SKM-1 (cell line): Measurements from ENCODE around the gene PRKCA.
A peak's percentile ranks its signal among the peaks of the same experiment; 100 is the strongest.
"Not testable (repeated sequence)": the region's sequence is repeated elsewhere in the genome, so short reads cannot be mapped to it uniquely, and the experiment has no call there.

Source experiments
- DNase-seq: peaks from one replicate; lab custom pipeline; 2025; ENCODE audit not compliant: unreplicated experiment; lab: John Stamatoyannopoulos, UW

Gene PRKCA

DNA sequence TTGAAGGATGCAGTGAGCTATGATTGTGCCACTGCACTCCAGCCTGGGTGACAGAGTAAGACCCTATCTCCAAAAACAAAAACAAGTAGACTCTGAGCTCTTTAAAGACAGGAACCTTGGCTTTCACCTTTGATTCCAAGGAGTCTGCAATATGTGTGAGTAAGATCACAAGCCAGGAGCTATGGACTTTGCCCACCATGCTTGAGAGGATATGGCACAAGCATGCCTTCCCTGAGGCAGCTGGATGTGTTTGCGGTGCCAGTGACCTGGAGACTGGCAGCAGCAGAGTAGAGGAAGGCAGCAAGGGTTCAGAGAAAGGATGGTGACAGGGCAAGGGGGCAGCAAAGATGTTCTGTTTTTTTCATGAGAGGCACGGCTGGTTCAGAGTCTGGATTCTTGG, 14.5 kb upstream of the PRKCA start:
- no peak for DNase-seq

DNA sequence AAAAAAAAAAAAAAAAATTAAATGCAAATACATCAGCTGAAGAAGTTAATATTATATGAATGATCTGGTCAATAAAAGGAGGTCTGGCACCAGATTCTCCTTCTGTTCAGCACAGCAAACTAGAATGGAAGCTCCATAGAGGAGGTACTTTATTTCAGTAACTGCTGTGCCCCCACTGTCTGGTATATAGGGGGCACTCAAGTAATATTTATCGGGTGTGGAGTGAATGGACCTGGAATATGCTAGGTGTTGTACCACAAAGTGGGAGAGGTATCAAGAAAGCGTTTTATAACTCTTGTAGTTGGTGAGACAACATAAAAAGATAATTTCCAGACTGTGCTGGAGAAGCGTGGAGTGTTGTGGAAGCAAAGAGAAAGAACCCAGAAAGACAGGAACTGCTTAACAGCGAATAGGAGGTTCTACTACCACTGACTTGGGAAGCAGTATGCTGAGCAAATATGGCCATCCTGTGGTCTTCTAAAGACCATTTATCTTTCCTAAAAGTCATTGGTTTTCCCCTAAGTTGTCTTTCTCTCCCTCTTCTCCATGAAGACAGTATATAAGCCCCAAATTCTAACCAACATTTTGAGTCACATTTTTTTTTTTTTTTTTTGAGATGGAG, 12.2 kb upstream of the PRKCA start:
- DNase-seq, result no peak

DNA sequence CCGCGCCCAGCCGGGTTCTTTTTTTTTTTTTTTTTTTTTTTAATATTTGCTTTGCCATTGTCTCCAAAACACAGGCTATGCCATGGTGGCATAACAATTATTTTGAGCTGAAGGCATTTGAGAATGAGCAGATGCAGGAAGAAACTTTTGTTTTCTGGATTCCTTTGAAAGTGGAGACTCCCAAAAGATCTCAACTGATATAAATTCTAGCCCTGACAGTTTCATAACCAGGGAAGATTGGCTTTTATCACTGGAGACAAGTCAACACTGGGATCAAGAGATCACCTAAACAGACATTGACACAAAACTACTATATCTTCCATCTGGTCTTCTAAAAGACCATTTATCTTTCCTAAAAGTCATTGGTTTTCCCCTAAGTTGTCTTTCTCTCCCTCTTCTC, 10.1 kb upstream of the PRKCA start:
- DNase-seq, result no peak

DNA sequence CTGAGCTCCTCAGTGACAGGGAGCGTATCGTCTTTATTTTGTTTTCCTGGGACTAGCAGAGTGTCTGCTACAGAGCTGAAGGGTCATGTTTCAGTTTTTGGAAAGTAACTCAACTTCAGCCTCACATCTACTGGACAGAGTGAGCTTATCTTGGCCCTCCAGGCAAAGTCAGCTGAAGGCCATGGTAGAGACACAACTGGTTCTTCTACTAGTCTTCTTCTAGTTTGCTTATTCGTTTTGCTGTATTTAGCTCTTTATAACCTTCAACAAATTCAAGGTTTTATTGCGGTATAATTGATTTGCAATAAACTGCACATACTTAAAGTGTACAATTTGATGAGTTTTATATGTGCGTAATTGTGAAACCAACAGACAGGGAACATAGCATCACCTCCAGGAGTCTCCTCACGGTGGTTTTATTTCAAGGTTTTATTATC, 6.1 kb upstream of the PRKCA start:
- DNase-seq, result no peak

DNA sequence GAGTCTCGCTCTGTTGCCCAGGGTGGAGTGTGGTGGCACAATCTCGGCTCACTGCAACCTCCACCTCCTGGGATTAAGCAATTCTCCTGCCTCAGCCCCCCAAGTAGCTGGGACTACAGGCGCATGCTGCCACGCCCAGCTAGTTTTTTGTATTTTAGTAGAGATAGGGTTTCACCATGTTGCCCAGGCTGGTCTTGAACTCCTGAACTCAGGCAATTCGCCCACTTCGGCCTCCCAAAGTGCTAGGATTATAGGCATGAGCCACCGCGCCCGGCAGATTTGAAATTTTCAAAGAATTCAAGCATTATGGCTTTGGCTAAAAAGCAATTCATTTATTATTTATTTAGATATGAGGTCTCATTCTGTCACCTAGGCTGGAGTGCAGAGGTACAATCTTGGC, 5.0 kb upstream of the PRKCA start:
- not testable (repeated sequence) for DNase-seq

DNA sequence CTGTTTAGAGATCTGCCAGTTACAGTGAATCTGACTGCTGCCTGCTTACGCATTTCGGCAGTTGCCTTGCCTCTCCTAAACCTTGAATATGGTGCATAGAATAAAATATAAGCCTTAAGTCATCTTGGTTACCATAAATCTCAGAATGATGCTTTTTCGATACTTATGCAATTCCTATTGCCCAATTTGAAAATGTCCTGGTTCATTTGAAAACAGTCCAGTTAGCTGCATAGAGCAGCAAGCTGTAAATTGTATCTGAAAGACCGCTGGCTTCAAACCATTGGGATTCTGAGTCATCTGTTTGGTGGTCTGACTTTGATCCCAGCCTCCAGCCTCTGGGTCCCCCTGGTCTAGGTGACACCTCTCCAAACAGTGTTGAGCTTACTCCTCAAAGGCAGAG, 2.7 kb upstream of the PRKCA start:
- DNase-seq, result no peak

DNA sequence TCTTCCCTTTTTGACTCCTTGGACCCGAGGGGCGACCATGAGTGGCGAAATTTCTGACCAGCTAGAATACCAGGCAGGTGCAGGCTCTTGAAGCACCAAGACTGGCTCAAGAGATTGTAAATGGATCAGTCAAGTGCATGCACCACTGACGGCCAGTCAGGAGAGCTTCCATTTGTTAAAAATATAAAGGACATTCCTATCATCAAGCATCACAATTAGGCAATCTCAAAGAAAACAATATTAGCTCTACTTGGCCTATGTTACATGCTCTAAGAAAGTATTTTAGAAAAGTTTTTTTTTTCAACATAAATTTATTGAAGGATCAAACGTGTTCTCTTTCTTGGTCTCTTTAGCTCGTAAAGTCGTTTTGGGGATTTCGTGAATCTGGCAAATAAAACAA, 1.5 kb upstream of the PRKCA start:
- no peak for DNase-seq

DNA sequence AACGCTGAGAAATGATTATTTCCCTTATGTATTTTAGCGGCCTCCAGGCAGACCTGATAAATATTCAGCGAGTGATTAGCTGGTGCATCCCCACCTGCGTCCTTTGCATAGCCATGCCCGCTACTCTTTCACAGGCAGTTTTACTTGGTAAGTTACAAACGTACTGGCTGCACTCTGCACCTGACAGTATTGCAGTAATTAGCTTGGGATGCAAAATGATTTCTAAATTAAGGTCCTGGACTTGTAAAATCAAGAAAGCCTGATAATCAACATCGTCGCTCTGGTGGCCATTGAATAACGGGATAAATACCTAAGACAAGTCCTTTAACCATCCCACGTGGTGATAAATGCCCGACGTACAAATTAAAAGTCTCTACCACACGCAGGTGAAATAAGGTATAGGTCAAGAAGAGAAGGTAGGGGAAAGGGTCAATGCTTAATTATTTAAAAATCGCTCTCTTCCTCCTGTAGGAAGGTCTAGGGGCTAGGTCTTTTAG, 998 bp upstream of the PRKCA start:
- DNase-seq, result no peak

DNA sequence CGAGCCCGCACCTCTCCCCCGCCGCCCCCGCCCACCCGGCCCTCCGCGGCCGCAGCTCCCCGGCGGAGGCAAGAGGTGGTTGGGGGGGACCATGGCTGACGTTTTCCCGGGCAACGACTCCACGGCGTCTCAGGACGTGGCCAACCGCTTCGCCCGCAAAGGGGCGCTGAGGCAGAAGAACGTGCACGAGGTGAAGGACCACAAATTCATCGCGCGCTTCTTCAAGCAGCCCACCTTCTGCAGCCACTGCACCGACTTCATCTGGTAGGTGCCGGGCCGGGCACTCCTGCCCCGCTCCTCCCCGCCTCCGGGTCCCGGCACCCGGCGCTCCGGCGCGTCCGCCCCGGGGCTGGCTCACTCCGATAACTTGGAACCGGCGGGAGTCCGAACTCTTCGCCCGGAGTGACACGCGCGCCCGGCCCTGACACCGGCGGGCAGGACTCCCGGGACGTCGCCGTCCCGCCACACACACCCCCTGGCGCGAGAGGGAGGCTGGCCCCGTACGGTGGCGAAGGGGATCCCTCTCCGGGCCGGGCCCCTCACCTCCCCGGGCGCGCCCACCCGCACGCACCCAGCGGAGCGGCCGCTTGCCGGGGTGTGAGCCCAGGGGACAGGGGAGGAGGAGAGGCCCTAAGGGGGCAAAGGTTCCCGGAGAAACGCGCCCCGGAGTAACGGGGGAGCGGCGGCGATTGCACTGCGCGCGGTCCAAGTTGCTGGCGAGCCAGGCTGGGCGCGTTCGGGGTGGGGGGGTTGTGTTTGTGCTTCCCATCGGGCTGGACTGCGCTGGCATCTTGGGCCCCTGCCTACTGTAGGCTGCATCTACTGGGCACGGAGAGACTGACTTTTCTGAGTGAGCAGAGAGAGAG, 581 bp downstream of the PRKCA start:
- DNase-seq, result no peak

DNA sequence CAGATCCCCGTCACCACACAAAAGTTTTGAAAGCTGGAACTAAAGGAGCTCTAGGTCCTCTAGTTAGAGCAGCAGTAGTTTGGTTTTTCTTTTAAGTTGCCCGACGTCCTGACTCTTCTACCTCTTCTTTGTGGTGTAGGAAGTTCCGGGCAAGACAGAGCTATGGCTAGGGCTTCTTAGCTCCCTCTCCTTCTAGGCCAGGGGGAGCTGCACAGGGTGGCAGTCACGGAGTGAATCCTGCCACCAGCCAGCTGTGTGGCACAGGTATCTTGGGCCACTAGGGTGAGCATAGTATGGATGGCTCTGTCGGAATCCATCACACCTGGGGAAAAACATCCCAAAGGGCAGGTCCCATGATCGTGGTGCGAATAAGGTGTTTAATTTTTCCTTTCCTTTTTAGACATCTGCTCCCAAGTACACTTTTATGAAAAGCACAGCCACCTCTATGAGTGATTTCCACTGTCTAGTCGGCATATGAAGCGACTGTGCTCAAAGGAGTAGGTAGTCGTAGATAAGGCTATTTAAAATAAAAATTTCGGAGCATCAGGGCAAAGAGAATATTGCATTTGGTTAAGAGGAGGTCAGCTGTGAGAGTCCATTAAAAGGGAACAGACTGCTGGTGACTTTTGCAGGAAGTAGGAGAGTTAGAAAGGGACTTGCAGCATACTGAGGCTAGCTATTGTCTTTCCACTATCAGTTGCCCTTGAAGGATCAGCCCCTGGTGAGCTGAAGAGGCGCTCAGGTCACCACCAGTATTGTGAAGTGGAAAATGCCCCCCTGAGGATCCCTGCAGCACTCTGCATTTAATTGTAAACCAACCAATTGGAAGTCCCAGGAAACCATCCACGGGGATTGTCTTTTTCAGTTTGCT, 2.1 kb downstream of the PRKCA start:
- DNase-seq, result peak; percentile 14

DNA sequence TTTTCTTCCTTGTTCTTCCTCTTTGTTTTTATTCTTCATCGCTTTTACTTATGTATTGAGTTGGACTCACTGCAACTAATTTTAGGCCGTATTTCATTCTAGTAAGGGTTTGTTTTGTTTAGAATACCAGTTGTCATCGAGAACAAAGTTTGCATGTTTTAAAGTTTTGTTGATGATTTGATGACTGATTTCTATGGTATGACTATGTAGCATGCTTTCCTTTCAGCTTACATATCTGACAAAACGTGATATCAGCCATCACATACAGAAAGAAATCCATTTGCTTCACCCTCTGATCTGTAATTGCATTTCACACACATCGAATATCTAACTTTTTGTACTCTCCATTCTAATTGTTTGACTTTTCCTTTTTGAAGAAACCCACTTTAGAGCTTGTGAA, 4.0 kb downstream of the PRKCA start:
- no peak for DNase-seq

DNA sequence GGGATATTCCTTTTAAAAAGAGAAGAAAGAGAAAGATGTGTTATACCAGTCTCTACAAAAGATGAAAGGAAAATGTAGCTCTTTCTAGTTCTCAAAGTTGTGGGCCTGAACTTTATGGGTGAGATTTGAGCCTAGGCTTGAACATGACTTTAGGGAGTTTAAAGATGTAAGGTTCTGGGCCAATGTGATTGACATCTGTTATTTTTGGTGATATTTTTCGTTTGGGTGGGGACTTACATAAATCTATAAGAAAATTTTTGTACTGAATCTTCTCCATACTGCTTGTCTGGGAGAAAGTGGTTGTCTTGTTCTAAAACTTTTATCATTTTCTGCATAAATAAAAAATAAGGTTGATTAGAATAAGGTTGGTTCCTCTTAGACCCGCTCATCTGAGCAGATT, 4.8 kb downstream of the PRKCA start:
- DNase-seq, result no peak

DNA sequence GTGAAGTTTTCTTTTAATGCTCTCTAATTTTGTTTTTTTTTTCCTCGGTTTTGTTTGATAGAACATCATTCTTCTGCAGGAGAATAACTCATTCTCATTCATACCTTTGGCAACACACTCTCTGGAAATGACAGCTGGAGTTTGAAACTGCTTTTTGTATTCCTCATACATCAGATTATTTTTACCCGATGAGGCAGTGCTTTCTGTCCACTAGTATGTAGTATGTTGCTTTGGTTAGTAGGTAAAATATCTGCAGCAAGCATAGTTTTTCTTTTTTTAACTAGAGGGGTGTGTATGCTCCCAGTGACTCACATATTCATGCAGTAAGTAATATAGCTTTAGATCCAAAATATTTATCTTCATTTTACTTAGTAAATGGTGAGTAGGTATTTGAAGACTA, 6.4 kb downstream of the PRKCA start:
- no peak for DNase-seq

DNA sequence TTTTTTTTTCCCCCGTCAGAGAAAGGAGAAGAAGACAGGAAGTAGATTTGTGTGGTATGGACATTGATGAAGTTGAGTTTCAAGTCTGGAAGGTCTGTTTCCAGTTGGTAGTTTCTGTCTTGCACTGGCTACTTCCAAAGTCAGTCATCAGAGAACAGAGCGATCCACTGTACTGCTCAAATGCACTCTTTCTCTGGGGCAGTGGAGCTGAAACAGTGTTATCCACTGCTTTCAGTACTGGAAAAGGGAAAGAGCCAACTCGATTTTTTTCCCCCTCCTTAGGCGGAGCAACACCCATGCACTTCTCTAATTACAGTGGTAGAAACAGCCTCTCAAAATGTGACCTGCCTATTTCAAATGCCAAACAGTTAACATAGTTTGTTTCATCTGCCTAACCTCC, 7.4 kb downstream of the PRKCA start:
- DNase-seq, result no peak

DNA sequence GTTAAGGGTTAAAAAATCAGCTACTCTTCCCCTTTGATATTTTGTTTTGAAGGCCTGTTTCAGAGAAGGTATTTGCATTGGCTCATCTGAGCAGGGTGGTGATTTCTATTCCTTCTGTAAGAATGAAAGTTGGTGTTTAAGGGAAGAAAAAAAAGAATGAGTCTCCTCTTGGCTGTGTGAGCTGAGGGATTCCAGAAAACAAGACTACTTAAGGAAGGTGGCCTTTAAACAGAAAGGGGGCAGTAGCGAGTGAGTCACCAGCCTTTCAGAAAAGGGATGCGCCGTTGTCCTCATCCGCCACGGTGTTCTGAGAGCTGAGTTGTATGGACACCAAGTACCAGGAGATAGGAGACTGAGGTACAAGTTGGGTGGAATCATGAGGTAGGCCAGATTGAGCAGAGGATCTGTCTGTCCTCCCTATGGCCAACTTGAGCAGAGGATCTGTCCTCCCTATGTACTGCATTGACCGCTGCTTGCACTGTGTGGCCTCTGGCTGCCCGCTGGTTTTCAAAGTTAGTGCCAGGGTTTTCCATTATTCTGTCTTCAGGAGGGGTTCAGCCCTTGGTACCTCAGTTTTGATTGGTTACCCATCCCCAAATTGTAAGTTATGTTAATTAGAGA, 8.2 kb downstream of the PRKCA start:
- DNase-seq, result no peak

DNA sequence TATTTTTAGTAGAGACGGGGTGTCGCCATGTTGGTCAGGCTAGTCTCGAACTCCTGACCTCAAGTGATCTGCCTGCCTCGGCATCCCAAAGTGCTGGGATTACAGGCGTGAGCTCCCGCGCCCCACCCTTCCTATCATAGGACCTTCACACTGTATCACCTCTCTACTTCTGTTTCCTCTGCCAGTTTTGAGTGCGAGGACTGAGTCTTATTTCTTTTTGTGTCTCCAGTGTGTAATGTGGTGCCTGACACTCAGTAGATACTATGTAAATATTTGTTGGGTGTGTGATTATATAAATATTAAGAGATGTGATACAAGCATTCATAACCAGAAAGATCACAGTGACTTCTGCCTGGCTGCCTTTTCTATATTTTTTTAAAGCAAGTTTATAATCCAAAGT, 10.5 kb downstream of the PRKCA start:
- DNase-seq, result no peak

DNA sequence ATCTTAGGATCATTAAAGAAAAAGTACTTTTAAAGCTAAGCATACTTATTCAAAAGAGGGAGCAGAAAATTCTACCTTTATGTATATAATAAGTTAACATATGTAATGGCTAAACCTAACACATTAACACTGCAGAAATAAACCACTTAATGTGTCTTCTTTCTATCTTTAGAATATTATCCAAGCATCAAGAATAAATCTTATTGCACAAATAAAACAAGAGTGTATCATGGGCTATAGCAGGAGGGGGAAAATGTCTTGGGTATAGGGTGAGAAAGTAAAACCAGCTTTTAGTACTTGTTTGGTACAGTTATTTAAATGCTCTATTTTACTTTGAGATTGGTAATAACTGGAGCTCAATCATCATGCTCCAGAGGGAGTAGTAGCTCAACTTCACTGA, 10.9 kb downstream of the PRKCA start:
- DNase-seq, result no peak

DNA sequence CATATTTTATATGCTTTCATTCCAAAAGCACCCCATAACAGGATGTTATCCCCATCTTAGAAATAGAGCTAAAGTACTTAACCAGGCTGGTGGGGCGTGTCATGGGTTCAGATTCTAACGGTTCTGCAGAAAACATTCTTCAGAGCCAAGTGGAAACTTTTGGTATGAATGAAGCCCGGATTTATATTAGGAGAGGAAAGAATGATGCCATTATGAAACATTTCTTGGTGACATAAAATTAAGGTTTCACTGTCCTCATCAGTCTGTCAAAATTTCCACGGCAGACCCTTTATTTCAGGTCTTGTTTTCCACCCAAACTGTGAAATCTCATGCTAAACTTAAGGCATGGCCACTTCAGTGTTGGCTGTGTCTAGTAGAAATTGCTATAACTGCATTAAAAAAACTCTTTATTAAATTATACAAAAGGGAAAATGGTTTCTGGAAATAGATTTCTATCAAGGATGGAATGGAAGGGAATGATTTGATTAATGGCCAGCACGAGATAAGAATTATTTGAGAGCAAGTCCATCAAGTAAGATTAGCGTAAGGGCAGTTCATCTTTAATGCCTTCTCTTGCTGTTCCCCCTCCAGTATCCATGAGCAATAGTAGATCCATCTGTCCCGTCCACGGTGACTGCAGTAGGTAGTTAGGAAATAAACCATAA, 11.7 kb downstream of the PRKCA start:
- DNase-seq, result no peak

DNA sequence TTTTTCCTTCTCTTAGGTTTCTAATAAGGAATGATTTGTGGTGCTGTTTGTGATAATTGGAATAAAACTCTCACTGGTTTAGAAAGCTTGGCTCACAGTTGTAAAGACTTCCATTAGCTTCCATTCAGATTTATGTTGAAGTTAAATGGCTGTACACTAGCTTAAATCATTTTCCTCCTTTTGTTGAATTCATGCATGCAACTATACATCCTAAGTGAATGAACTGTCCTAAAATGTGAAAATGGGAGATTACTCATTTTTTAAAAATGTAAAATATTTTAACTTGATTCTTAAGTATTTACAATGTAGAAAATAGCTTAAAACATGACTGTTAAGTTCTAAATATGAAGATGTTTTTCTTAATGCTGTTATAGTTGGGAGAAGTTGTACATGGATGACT, 15.2 kb downstream of the PRKCA start:
- no peak for DNase-seq

DNA sequence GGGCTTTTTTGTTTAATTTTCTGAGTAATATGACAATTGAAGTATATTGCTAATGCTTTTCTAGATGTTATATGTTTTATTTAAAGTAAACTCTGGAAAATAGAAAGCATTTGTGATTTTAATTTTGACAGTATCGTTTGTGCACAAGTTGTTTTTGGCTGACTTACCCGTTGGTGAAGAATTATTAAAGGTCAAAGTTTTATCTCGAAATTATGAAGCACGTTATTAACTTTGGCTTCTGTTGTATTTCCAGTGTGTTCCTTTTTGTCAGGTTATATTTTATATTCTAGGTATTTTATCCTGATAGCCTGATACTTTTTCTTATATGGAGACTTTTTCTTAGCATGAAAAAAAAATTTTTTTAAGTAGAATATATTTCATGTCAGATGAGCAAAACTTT, 16.8 kb downstream of the PRKCA start:
- DNase-seq, result no peak

DNA sequence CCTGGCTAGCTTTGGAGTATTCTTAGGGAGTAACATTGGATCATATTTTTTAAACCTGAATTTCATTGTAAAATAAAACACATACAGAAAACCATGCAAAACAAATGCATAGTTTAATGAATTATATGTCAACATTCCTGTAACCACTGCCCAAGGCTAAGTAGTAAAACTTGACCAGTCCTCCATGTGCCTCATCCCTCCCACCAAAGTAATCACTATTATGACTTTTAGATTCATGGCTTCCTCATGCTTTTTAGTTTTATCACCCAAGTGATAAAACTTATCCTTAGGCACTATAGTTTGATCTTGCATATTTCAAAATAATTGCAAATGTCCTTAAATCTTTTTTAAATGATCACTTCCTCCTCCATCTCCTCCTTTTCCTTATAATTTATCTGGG, 20.4 kb downstream of the PRKCA start:
- no peak for DNase-seq
